B cell (primary cell): Measurements from ENCODE around the gene AGBL4.

Source experiments
- EZH2 ChIP-seq: IDR thresholded peaks from 2 replicates; pipeline ENCODE4 v1.6.1; 2012; ENCODE audit warnings: borderline replicate concordance, low read depth, mild to moderate bottlenecking, moderate library complexity, low read length; ENCODE audit not compliant: insufficient read depth, poor library complexity, severe bottlenecking
- TF ChIP-seq, protein P1 (sequence below): fragments of 200-600 bp; IDR thresholded peaks from one replicate; pipeline ENCODE4 v1.8.0; 2022; ENCODE audit warnings: antibody characterized with exemption, mild to moderate bottlenecking

DNA sequence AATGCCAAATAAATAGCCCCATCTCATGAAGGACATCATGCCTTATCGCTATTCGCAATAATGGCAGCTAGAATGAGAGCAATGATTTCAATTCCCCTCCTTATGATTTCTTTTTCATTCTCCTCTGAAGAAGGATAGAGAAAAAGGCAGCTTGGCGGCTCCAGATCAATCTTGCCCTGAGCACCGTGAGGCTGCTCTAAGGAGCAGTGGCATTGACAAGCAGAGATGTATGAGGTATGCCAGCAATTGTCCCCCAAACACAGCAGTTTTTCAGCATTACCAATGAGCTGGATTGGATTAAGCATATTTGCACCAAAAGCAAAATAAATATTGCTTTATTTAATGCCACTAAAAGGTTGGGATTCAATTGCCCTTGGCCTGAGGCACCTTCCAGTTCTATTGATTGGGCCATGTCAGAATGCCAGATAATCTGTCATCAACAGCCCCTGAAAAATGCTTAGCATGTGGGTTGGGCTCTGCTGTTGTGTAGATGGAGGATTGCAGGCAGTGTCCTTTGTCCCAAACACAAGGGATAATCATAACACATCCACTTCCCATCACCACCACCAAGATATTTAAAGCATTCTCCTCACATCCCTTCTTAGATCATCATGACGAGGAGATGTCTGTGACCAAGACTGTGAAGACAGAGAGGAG is 1382.8 kb downstream of the AGBL4 start:
- TF ChIP-seq, protein P1, sequence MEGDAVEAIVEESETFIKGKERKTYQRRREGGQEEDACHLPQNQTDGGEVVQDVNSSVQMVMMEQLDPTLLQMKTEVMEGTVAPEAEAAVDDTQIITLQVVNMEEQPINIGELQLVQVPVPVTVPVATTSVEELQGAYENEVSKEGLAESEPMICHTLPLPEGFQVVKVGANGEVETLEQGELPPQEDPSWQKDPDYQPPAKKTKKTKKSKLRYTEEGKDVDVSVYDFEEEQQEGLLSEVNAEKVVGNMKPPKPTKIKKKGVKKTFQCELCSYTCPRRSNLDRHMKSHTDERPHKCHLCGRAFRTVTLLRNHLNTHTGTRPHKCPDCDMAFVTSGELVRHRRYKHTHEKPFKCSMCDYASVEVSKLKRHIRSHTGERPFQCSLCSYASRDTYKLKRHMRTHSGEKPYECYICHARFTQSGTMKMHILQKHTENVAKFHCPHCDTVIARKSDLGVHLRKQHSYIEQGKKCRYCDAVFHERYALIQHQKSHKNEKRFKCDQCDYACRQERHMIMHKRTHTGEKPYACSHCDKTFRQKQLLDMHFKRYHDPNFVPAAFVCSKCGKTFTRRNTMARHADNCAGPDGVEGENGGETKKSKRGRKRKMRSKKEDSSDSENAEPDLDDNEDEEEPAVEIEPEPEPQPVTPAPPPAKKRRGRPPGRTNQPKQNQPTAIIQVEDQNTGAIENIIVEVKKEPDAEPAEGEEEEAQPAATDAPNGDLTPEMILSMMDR = no peak
- no peak for TF ChIP-seq EZH2
